ENCODE measurements around the gene CMTM8.
"Not testable (repeated sequence)": the region's sequence is repeated elsewhere in the genome, so short reads cannot be mapped to it uniquely, and the experiment has no call there.

CMTM8 gene

DNA sequence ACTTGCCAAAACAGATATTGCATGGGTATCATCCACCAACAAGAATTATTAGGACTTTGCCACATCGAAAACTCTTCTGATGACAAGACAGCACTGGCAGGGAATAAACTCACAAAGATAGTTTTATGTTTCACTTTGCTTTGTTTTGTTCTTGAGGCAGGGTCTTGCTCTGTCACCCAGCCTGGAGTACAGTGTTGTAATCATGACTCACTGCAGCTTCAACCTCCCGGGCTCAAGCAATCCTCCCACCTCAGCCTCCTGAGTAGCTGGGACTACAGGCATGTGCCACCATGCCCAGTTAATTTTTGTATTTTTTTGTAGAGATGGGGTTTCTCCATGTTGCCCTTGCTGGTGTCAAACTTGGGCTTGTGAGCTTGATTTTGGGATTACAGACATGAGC is 151.1 kb downstream of the CMTM8 start:
- DNase-seq: not testable (repeated sequence)

DNA sequence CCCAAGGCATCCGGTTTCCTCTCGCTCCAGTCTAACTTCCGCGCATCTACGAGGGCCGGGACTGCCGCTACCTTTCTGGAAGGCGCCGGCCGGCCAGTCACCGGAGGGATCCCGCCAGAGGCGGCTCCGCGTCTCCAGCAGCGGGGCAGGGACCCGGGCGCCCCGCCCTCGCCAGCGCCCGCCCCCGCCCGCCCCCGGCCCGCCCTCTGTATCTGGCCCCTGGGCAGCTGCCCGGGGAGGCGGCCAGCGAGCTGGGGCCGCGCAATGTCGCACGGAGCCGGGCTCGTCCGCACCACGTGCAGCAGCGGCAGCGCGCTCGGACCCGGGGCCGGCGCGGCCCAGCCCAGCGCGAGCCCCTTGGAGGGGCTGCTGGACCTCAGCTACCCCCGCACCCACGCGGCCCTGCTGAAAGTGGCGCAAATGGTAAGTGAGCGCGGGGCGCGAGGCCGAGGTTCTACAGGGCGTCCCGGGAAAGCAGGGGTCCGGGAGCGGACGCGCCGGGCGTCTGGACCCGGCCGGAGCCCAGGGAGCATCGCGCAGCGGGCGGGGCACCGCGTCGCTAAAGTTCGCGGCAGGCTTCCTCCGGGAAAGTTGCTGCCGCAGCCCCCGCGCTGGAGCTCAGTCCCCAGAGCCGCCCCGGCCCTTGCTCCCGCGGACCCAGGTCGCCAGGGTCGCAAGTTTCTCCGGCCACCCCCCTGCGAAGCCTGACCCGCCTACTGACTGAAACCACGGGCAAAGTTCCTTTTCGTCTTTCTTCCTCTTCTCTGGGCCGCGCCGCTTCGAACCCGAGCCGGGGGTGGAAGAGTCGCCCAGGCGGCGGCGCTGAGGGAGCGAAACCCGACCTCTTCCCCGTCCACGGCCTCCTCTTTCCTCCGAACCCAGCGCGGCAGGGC is 153.4 kb downstream of the CMTM8 start, which contains the start of gene CMTM7:
Gene CMTM7 (plus strand): TSS at position 211 of the 893 bp plus-strand sequence. CDS start 54 bp downstream, at position 265.
- peak; percentile 21 for DNase-seq

DNA sequence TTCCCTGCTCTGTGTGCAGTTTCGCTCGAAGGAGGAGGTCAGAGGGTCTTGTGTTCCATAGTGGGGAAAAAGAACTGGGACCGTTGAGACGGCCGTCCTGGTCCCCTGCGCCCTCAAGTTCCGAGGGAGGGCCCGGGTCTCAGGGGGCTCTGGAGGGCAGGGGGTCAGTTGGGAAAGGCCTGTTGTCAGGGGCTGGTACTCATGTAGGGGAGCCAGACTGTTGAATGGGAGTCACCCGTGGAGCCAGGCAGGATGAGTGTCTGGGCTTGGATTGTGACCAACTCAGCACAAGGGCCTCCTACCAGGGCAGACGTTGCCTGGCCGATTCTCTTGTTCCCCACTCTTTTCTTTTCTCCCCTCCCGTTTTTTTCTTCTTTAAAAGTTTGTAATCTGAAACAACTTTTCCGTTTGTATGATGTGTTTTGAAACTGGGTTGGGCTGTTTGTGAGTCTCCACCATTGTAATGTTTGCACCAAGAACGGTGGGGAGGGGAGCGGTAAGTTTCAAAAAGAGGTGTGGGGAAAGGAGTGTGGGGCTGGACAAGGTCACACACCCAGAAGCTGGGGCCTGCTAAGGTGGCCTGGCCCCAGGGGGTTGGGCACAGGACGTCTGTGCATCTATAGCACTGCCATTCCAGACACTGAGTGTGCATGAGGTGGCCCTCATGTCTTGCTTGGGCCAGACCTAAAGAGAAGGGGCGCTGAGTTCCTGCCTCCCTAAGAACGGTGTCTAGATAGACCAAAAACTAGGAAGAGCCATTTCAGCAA is 154.2 kb downstream of the CMTM8 start:
- no peak for DNase-seq

GRCh38 chr3:32395496-32395895 is 157.0 kb downstream of the CMTM8 start:
- DNase-seq: no peak

DNA sequence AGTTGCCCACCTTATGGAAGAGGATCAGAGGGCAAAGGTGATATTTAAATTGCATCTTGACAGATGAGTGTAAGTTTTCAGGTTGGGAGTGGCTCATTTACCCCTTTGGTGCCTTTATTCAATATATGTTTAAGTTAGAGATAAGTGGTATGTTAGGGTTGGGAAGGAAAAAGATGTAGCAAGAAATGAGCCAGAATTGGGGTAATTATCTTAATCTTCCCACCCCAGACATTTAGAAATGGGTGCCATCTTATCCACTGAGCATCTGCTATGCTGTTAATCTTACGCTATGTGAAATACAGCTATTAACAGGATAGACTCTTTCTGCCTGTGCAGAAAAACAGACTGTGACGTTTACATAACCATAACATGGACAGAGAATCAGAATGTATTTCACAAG is 159.5 kb downstream of the CMTM8 start:
- DNase-seq: no peak

GRCh38 chr3:32398531-32398930 is 160.1 kb downstream of the CMTM8 start:
- DNase-seq: no peak

- no peak for DNase-seq
Measured at GRCh38 chr3:32399030-32399620, 160.6 kb downstream of the CMTM8 start.

- no peak for DNase-seq
Measured at GRCh38 chr3:32401126-32401525, 162.6 kb downstream of the CMTM8 start.

DNA sequence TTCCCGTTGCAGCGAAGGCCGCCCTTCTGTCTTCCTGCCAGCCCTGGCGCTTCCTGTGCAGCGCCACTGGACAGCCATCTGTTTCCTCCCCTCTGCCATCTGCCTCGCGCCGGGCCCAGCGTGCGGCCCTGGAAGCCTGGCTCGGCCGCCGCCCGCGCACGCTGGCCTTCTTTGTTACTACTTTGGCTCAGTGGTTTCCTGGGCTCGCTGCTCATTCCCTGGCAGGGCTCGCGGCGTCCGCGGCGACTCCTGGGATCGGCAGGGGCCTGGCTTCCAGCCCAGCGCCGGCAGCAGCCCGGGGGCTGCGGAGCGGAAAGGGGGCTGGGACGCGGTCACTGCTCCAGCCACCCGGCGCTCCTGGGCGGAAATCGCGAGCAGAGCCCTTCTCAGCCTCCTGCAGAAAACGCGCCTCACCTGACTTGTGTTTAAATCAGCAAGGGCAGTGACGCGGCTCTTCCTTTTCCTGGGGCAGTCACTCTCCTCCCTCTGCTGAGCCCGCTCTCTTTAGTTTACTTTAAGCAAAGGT is 163.1 kb downstream of the CMTM8 start:
- DNase-seq: no peak

- DNase-seq: no peak
Measured at GRCh38 chr3:32403663-32404062, 165.2 kb downstream of the CMTM8 start.

- DNase-seq: no peak
Measured at GRCh38 chr3:32404714-32405113, 166.2 kb downstream of the CMTM8 start.

- no peak for DNase-seq
Measured at GRCh38 chr3:32405155-32405554, 166.7 kb downstream of the CMTM8 start.

GRCh38 chr3:32405711-32406323 is 167.3 kb downstream of the CMTM8 start:
- no peak for DNase-seq

DNA sequence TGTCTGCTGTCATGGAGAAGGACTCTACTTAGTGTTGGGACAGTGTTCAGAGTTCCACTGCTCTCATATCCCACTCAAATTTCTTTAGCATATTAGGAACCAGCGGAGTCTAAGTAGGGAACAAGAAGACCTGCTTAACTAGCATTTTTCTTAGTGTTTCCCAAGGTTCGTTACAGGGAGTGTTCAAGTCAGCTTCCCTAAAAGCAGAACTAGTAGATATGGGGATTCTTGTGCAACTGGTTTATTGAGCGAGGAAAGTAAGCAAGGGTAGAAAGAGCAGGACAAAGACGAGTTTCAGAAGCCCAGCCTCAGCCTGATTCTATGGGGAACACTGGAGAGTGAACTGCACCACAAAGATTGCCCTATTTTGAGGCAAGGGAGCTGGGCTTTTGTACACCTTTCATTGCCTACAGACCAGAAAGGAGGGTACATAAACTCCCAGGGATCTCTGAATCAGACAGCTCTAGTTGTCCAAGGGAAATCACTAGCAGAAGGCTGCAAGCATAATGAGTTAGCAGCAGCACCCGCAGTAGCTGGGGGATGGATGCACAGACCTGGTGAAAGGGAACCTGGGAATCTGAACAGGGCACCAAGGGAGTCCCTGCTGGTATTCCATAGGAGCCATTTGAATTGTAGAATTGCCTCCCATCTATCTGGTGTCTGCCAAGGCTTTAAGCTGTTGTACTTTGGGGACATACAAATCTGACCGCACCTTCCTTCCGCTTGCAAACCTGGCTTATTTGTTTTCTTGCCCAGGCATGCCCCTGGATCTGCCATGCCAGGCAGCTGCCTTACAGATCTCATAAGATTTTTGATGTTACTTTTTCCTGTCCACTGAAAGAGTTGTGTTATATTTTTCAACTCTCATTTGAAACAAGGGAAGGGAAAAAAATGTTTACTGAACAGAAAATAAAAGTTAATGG is 168.3 kb downstream of the CMTM8 start:
- no peak for DNase-seq

DNA sequence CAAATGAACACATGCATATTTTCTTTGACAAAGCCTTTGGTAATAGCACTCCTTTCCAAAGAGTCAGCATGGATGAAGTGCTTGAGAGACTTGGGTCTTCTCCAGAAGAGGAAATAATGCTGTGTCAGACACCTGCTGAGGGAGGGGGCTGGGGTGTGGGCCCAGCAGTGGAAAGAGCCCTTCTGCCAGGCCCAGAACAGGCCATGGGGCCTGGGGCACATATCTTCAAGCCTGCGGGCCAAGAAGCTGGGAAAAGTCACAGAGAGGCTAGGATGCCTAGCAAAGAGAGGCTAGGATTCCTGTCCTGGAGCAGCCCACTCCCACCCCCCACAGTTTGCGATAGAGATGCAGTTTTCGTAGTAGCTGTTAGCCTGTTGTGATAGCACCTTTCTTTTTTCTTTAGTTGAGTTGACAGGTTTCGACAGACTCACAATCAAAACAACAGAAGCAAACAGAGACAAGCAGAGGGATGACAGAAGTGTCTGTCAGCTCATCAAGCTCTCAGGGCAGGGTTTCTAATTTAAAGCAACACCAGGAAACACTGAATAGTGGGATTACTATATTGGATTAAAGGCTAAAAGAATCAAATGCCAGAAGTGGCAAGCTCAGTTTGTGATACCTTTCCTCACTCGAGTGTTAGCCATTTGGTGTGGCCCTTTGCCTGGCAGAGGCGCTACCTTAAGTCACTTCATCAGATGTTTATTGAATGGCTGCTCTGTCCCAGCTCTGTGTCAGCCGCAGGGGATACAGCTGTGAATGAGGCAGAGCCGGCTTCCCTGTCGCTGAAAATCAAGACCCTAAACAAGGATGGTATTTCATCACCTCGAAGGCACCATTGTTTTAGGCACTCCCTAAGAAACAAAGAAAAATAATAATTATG is 172.1 kb downstream of the CMTM8 start:
- no peak for DNase-seq

- DNase-seq: no peak
Measured at GRCh38 chr3:32411442-32411841, 173.0 kb downstream of the CMTM8 start.

- no peak for DNase-seq
Measured at GRCh38 chr3:32412887-32413286, 174.4 kb downstream of the CMTM8 start.

GRCh38 chr3:32413845-32414521 is 175.5 kb downstream of the CMTM8 start:
- DNase-seq: no peak

- DNase-seq: no peak
Measured at GRCh38 chr3:32414522-32415202, 176.2 kb downstream of the CMTM8 start.
